Tibial artery (tissue), 4 donors: ENCODE results near the gene PIGN.

Experiments
- DNase-seq, 2 donors: peaks; one replicate each; pipeline ENCODE4 v3.0.0-alpha.2; 2019
- H3K27ac ChIP-seq, 2 donors: fragments of 200-600 bp; sonication (generic) in 1 of 2; 1 replicate in 1 of 2; 2 replicates in 1 of 2; pipeline ENCODE4 v1.5.1; 2018 to 2019; ENCODE audit warnings: mild to moderate bottlenecking in 1 of 2
- H3K27me3 ChIP-seq, 2 donors: fragments of 200-600 bp; sonication (generic) in 1 of 2; one replicate each; pipeline versions ENCODE4 v1.5.1 to v1.6.0; 2016 to 2019
- H3K36me3 ChIP-seq, 3 donors: fragments of 200-600 bp; sonication (generic) in 2 of 3; one replicate each; pipeline ENCODE4 v1.5.1; 2016 to 2019; ENCODE audit warnings: mild to moderate bottlenecking in 2 of 3
- H3K4me1 ChIP-seq, 4 donors: fragments of 200-600 bp; sonication (generic) in 2 of 4; 1 replicate in 3 of 4; 2 replicates in 1 of 4; pipeline ENCODE4 v1.5.1; 2016 to 2019
- H3K4me3 ChIP-seq, 2 donors: fragments of 200-600 bp; sonication (generic) in 1 of 2; 1 replicate in 1 of 2; 2 replicates in 1 of 2; pipeline ENCODE4 v1.5.1; 2018 to 2019; ENCODE audit warnings: mild to moderate bottlenecking in 2 of 2
- H3K9me3 ChIP-seq, 3 donors: fragments of 200-600 bp; sonication (generic) in 1 of 3; one replicate each; pipeline ENCODE4 v1.5.1; 2016 to 2019
- intact Hi-C: fragments of 100-400 bp; cut with DNase I; formaldehyde crosslinking; loops from one replicate; pipeline ENCODE4 v1.15.0; 2023; ENCODE audit warnings: low total_unique reads
- TF ChIP-seq, protein P1 (sequence below), 2 experiments: fragments of 200-600 bp in 1 of 2; fragments of 450-650 bp in 1 of 2; IDR thresholded peaks; one replicate each; pipeline ENCODE4 v1.5.1; 2017 to 2019; ENCODE audit warnings: antibody characterized with exemption in 2 of 2, mild to moderate bottlenecking in 1 of 2, moderate library complexity in 1 of 2

Gene PIGN

DNA sequence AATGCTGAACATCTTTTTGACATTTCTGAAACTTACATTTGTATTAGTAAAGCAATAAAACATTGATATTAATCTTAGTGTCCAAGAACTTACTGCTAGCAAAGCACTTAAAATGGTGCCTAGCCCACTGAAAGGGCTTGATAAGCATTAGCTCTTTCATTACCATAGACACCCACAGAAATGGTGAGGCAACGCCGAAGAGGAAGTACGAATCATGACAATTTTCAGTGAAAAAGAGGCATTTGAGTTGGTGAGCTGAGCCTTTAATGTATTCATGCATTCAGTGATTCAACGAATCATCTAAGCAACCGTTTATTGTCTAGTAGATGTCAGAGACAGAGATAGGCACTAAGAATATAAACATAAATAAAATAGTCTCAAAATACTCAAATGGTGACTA lies 101.1 kb downstream of the PIGN start:
- Histone ChIP-seq H3K4me3 (no peak overlapping the region), H3K36me3 (peaks cover 21 to 32% (median 26%) of the 10 kb centered on the region in 3 donors), H3K27ac (no peak overlapping the region), H3K9me3 (no peaks in the 10 kb centered on the region), H3K27me3 (no peaks in the 10 kb centered on the region), H3K4me1 (peaks cover 0 to under 1% (median 0%) of the 10 kb centered on the region in 4 donors)
- TF ChIP-seq, protein P1, sequence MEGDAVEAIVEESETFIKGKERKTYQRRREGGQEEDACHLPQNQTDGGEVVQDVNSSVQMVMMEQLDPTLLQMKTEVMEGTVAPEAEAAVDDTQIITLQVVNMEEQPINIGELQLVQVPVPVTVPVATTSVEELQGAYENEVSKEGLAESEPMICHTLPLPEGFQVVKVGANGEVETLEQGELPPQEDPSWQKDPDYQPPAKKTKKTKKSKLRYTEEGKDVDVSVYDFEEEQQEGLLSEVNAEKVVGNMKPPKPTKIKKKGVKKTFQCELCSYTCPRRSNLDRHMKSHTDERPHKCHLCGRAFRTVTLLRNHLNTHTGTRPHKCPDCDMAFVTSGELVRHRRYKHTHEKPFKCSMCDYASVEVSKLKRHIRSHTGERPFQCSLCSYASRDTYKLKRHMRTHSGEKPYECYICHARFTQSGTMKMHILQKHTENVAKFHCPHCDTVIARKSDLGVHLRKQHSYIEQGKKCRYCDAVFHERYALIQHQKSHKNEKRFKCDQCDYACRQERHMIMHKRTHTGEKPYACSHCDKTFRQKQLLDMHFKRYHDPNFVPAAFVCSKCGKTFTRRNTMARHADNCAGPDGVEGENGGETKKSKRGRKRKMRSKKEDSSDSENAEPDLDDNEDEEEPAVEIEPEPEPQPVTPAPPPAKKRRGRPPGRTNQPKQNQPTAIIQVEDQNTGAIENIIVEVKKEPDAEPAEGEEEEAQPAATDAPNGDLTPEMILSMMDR (IDR thresholded peaks at IDR 0.05): no peak
- intact Hi-C loops: no loop called here
- DNase-seq: no peak

DNA sequence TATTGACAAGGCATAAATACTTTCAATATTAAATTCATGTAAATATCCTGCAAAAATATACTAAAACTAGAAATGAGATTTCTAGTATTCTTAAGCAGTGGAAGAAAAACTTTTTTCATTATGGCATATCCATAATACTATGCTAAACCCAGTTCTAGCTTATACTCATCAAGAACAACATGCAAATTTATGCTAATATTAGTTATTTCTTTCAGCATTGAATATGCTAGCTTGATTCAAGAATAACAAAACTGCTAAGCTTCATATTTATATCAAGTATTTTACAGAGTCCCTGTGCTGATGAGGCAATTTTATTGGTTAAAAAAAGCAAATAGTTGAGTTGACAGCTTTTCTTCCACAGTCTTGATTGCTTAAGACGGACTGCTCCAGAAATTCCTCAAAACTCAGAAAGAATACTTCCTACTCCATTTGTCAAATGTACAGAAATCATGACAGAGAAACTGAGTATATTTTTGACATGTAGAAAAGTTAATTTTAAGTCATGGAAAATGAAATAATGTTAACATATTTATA lies 105.0 kb downstream of the PIGN start:
- peaks cover 7 to 11% (median 10%) of the 10 kb centered on the region in 3 donors for H3K36me3 ChIP-seq
- no peak for DNase-seq
- no peaks in the 10 kb centered on the region for H3K9me3 ChIP-seq
- TF ChIP-seq, protein P1 (IDR thresholded peaks at IDR 0.05): no peak
- H3K27me3 ChIP-seq: no peaks in the 10 kb centered on the region
- H3K4me1 ChIP-seq: peaks cover 0 to 10% (median 3%) of the 10 kb centered on the region in 4 donors
- no peak overlapping the region for H3K4me3 ChIP-seq
- intact Hi-C loops: no loop called here
- no peak overlapping the region for H3K27ac ChIP-seq

DNA sequence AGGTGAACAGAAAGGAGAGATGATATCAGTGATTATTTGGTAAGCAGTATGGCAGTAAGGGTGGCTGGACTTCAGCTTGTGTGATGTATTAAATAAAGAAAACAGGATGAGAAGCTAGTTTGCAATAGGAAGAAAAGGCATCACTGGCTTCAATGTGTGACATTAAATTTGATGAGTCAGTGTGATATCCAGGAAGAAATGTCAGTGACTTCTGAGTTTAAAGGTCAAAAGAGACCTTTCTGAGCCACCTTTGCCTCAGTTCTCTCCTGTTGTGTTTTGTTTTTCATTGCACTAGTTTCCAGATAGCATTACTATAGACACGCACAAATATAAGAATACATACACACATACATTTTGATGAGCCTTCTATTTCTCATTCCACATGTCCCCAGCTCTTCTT lies 105.6 kb downstream of the PIGN start:
- peaks cover 0 to 10% (median 3%) of the 10 kb centered on the region in 4 donors for H3K4me1 ChIP-seq
- H3K36me3 ChIP-seq: peaks cover 1 to 8% (median 5%) of the 10 kb centered on the region in 3 donors
- no peaks in the 10 kb centered on the region for H3K9me3 ChIP-seq
- TF ChIP-seq, protein P1 (IDR thresholded peaks at IDR 0.05): no peak
- intact Hi-C loops: no loop called here
- no peak for DNase-seq
- no peak overlapping the region for H3K27ac ChIP-seq
- H3K4me3 ChIP-seq: no peak overlapping the region
- H3K27me3 ChIP-seq: no peaks in the 10 kb centered on the region

DNA sequence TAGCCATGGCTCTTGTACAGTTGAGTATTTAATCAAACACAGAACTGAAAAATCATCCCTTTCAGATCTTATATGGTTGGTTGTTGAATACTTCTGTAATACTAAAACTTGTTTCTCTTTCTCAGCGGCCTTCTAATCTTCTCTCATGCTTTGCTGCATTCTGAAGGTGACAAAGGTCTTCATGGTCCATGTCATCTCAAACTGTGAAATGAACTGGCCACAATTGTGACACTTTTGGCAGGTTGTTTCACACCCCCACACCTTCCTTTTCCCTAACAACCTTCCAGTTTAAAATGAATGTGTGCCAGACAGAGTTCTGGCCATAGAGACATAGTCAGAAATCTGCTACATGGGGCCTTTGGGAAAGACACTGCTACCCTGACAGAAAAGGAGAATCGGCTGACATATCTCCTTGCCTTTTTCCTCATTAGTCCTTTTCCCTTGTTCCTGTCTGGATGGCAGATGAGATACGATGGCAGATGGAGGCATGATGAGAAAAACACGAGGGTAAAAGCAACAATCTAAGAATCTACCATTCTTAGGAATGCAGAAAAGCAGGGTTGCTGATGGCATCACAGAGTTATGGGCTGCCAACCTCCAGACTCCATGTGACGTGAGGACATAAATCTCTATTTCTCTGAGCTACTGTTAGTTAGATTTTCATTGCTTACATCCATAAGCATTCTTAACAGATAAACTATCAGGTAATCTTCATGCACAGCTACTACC lies 106.5 kb downstream of the PIGN start:
- peaks cover 0 to 10% (median 3%) of the 10 kb centered on the region in 4 donors for H3K4me1 ChIP-seq
- intact Hi-C loops: no loop called here
- no peaks in the 10 kb centered on the region for H3K9me3 ChIP-seq
- TF ChIP-seq, protein P1 (IDR thresholded peaks at IDR 0.05): no peak
- no peaks in the 10 kb centered on the region for H3K27me3 ChIP-seq
- no peak for DNase-seq
- no peak overlapping the region for H3K4me3 ChIP-seq
- H3K36me3 ChIP-seq: peaks cover 0 to 3% (median 0%) of the 10 kb centered on the region in 3 donors
- no peak overlapping the region for H3K27ac ChIP-seq

DNA sequence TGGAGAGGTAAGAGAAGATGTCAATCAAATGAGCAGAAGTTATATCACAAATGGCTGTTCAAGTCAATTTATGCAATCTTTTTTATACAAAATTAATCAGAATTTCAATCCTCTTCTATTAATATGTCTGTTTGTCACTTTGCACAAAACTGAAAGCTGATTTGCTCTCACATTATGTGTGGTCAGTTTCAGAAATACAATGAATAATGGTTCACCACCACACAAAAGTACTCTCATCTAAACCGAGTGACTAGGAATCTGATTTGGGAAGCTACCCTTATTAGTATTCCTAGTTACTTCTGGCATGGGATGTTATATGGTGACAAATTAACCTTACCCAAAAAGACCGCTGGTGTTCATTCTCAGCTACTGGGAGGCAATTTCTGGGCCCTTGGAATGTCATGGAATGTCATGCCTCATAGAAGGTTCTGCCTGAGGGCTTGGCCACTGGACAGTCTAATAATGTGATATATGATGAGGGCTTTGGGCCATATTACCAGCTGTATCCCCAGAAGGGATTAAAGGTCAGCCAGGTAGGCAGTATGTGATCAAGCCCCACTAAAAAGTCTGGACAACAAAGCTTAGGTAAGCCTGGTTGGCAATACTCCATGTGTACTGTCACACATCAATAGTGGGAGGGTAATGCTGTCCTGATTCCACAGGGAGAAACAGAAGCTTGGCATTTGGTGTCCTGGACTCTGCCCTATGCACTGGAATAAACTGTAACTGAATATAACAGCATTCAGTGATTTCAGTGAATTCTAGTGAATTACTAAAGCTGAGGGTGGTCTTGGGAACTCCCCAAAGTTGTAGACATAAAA lies 113.2 kb downstream of the PIGN start:
- no peak for DNase-seq
- Histone ChIP-seq H3K4me1 (no peaks in the 10 kb centered on the region), H3K27ac (no peak overlapping the region), H3K36me3 (peaks cover 0 to 18% (median 3%) of the 10 kb centered on the region in 3 donors), H3K27me3 (no peaks in the 10 kb centered on the region), H3K9me3 (no peaks in the 10 kb centered on the region), H3K4me3 (no peak overlapping the region)
- TF ChIP-seq, protein P1 (IDR thresholded peaks at IDR 0.05): no peak
- intact Hi-C loops: no loop called here
